DMS153 (cell line): ENCODE results near the gene WIPF2.
A peak's percentile ranks its signal among the peaks of the same experiment; 100 is the strongest.
"Not testable (repeated sequence)": the region's sequence is repeated elsewhere in the genome, so short reads cannot be mapped to it uniquely, and the experiment has no call there.

ENCODE experiments used
- DNase-seq: peaks from one replicate; lab custom pipeline; 2025; lab: John Stamatoyannopoulos, UW

WIPF2 gene

DNA sequence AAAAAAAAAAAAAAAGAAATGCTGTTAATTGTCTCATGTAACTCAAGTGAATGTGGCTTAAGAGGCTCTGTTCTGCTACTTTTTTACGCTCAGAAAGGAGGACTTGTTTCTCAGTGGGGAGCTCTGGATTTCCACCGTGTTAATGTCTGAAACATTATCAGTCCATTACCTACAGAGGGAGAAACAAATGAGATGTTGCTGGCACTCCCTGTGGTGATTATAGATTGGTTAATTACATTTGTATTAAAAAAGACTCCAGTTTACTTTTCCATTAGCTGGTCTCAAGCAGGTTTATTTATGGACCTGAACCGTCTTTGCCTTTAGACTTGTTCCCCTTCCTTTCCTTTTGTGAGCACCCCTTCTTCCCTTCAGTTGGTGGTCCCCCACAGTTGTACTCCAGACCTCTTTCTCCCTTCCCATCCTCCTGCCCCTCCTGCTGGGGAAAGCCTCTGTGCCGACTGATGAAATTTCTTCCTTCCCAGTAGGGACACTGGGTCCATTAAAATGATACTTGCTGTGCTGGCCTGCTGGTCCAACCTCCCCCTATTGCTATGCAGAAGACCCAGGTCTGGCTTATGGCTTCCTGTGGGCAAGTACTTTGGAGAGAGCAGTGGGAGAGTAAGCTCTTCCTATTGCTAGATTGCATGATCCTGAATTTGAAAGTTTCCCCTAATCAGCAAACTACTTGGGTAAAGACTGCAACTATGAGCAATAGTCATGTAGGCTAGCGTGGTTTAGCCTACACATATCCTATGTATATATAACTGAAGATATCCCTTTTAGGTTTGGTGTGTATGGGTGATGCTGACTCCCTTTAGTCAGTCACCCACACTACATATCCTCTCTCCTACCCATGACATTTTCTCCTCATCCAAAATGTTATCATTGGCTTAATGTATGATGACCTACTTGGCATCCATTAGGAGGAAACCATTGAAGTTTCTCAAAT is 76.7 kb downstream of the WIPF2 start:
- DNase-seq, result no peak

DNA sequence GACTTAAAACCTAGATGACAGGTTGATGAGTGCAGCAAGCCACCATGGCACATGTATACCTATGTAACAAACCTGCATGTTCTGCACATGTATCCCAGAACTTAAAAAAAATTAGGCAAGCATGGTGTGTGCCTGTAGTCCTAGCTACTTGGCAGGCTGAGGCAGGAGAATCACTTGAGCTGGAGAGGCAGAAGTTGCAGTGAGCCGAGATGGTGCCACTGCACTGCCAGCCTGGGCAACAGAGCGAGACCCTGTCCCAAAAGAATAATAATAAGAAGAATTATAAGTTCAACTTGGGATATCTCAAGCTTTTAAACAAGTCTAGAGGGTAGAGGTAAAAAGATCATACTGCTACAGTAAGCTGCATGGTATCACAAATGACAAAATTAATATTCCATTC is 78.4 kb downstream of the WIPF2 start:
- DNase-seq, result no peak

DNA sequence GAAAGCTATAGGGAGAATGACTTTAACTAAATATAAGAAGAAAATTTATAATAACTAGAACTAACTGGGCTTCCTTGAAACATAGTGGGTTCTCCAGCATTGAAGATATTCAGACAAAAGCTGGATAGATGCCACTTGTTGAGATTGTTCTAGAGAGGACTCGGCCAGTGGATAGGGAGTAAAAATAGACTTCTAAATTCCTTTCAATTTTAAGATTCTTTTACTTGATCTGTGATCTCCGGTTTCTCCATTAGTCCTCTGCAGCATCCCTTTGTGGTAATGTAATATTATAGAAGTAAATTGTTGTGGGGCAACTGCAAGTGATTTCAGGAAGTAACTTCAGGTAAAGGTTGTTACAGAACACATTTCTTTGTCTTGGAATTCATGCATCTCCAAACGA is 79.6 kb downstream of the WIPF2 start:
- DNase-seq, result no peak

DNA sequence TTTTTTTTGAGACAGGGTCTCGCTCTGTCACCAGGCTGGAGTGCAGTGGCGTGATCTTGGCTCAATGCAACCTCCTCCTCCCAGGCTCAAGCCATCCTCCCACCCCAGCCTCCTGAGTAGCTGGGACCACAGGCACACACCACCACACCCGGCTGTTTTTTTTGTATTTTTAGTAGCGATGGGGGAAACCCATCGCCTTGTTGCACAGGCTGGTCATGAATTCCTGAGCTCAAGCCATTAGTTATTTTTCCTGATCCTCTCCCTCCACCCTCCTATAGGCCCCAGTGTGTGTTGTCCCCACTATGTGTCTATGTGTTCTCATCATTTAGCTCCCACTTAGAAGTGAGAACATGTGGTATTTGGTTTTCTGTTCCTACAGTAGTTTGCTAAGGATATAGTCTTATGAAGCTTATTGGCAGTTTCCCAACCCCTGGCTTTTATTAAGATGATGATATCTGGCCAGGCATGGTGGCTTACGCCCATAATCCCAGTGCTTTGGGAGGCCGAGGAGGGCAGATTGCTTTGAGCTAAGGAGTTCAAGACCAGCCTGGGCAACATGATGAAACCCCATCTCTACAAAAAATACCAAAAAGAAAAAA is 80.2 kb downstream of the WIPF2 start:
- DNase-seq, result not testable (repeated sequence)

DNA sequence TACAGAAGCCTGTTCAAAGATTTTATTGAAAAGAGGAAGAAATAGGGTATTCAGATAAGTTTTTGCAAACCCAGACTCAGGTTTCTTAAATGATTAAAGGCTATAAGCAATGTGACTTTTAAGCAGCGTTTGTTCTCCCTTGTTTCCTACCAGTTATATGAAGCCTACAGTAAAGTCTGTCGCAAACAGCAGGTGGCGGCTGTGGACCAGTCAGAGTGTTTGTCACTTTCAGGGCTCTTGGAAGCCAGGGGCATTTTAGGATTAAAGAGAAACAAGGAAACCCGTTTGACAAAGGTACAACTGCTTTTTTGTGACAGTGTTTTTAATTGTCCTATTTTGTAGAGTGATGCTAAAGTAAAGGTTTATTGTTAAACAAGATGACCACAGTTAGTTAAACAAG is 82.2 kb downstream of the WIPF2 start:
- DNase-seq, result no peak

DNA sequence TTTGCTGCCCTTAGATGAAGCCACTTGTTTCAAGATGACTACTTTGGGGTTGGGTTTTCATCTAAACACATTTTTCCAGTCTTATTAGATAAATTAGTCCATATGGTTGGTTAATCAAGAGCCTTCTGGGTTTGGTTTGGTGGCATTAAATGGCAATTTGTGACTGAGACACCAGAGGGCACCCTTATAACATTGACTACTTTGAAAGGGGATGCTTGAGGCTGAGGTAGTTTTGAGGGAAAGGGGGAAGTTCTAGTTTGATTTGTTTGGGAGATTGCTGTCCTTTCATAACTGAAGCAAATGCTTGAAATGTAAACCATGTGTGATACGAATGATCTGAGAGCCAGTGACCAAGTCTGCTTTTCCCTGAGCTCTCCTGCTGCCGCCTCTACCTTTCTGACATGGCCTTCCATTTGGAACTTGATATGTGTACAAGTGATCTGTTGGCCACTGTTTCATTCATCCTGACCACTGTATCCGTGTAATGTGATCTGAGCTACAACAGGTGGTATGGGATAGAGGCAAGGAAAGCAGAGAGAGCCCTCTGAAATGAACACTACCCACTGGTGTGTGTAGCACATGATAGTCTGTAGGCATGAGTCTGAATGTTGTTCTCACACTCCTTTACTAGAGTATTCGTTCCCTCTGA is 84.0 kb downstream of the WIPF2 start:
- peak; percentile 29 for DNase-seq

DNA sequence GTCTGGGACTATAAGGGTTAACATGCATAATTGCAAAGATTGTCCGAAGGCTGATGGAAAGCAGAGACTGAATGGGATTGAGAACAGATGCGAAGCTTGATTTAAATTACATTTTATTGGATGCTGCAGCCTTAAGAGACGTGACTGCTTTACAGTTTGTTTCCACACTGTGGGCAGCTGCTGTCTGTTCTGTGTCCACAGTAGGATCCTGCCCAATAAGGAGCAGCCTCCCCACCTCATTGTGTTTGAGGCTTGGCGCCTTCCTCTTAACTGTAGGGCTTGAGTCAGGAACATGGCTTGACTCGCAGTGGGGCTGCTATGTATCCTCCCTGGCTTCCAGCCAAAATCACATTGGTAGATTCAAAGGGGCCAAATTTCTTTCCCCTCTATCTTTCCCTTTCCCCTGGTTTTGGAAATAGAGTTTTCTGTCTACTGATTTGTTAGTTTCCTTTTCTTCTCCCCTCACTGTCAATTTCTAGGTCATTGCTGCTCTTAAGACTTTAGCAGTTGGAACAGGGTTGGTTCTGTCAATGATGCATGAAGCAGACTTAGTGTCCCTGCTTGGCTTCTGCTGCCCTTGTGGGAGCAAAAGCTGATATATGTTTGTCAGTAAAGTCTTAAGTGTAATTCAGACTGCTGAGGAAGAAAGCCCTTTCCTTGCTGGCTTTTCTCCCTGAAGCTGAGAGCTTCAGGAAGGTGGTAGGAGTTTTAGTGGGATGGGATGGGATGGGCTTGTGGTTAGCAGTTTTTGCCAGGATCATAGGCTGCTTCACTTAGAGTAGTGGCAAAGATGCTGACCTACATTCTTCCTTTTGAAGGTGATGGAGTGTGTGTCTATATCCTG is 84.8 kb downstream of the WIPF2 start:
- peak; percentile 67 for DNase-seq

DNA sequence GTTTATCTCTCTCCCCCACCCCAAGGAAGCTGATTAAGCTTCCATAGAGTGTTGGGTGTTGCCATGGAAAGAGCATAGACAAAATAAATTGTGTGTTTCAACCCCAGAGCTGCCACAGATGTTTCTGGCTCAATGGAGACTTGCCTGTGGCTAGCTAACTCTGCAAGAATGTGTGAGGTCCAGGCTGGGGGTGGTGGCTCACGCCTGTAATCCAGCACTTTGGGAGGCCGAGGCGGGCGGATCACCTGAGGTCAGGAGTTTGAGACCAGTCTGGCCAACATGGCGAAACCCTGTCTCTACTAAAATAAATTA is 85.4 kb downstream of the WIPF2 start:
- DNase-seq, result not testable (repeated sequence)

DNA sequence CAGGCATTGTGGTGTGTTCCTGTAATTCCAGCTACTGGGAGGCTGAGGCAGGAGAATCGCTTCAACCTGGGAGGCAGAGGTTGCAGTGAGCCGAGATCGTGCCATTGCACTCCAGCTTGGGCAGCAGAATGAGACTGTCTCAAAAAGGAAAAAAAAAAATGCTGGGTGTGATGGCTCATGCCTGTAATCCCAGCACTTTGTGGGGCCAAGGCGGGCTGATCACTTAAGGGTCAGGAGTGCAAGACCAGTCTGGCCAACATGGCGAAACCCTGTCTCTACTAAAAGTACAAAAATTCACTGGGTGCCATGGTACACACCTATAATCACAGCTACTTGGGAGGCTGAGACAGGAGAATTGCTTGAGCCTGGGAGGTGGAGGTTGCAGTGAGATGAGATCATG is 85.8 kb downstream of the WIPF2 start:
- DNase-seq, result not testable (repeated sequence)

DNA sequence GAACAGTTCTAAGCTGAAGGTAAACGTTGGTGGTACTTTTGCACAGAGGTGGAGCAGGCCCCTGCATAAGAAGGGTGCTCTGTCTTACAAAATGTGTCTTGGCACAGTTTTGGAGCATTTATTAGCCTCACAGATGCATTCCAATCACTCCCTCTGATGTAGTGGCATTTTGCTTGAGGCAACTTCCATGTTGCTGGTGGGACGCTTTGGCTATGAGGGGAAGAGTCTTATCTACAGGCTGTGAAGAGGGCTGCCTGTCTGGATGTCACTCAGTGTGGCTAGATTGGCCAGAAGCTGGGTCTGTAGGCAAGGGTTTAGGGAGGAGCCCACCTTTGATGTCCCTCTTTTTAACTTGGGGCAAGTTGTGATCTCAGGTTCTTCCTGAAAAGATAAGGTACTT is 87.3 kb downstream of the WIPF2 start:
- DNase-seq, result no peak

DNA sequence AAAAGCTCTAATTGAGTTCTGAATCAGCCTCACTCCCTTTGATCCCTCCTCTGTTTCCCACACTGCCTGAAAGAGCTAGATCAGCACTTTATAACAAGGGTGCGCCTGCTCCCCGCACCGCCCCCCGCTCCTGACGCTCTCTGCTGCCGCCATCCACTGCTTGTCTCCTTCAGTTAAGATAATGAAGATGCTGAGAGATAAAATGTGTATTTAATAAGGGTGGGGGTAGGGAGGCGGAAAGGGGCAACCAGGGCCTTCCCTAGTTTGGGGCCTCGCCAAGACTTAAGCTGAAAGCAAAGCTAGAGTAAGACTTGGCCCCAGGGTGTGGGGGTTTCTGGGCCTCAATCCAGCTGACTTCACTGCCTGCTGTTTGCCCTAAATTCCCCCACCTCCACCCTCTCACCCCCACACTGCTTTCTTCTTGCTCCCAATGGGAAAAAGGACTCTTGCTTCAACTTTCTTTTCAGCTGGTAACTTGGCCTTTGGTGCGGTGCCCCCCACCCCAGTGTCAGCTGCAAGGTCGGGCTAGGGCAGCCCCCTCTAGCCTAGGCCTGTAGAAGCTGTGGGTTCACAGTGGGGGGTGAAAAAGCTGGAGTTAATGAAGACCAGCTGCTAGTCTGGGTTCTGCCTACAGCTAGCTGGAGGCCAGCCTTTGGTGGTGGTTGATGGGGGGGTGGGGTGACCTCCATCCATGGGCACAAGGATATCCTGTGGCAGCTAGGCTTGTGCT is 88.1 kb downstream of the WIPF2 start:
- no peak for DNase-seq

DNA sequence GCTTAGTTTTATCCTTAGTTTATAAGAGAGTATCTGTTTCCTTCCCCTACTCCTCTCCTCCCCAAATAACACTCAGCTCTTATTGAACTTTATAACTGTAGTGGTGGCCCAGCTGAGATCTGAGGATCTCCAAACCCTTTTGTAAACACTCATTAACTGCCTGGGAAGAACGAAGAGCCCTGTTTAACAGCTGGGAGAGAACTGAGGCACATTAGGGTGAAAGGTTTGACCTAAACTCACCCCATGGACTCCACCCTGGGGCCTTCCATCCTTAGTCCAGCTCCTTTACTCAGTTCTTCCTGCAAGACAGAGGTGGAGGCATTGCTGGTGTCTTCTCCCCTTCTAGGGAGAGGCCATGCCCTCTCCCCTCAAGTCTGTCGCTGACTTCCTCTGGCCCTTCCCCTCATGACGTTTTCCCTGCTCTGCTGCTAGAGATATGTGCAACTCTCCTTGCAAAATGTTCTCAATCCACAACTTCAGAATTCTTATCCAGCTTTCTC is 88.7 kb downstream of the WIPF2 start:
- DNase-seq, result no peak

DNA sequence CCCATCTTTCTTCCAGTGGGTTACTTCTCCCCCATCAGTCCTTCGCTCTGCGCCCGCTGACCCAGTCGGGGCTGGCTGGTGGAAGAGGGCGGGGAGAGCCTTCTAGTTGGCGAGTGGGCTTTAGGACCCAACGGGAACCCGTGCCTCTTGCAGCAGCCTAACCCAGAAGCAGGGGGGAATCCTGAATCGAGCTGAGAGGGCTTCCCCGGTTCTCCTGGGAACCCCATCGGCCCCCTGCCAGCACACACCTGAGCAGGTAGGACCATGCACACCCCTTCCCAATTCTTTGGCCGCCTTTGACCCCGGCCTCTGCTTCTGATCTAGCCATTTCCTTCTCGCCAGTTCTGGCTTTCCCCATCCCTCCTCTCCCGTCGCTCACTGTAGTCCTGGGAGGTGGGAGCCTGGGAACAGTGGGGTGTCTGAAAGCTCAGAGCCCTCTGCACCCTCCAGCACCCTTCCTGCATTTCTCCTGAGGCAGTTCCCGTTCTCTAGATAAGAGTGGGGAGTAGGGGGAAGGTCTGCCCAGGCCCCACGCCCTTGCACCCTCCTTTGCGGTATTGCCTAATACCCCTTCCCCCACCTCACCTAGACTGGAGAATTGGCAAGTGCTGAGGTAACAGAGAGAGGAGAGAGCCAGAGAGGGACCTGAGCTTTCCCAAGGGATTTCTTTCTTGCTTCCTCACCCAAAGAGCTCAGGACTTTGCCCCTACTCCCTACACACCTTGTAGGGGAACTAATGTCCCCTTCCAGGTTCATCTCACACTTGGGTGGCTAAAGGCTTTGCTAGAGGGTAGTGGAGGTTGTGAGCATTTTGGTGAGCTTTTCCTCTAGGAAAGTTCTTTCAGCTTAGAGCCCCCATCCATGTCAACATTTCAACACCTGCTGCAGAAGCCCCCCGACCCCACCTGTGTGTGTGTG is 90.2 kb downstream of the WIPF2 start, which contains the start of gene RARA:
RARA (plus strand) TSS at position 150 of the 918 bp plus-strand sequence. CDS start 22,039 bp downstream, outside the sequence.
- DNase-seq, result peak; percentile 30

DNA sequence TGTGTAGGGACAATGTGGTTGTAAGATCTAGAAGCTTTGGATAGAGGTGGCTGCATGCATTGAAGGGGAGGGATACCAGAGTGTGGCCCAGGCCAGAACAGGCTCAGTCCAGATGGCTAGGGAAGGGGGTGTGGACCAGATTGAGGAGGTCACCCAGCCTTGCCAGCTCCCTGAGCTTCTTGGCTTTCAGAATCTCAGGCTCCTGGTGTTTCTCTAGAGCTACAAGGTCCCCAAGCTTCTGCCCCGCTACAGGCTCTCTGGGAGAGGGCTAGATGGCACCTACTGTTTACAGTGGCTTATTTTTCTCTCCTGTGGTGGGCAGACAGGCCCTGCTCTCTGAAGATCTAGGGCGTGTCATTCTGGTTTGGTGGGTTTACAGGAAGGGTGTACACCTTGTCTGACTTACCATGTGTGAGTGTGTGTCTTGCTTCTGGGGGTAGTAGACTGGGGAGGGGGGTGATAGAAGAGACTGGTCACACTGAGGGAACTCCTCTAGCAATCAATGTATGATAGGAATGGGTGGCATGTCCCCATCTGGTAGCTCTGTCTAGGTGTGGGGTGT is 90.9 kb downstream of the WIPF2 start:
- DNase-seq, result no peak

DNA sequence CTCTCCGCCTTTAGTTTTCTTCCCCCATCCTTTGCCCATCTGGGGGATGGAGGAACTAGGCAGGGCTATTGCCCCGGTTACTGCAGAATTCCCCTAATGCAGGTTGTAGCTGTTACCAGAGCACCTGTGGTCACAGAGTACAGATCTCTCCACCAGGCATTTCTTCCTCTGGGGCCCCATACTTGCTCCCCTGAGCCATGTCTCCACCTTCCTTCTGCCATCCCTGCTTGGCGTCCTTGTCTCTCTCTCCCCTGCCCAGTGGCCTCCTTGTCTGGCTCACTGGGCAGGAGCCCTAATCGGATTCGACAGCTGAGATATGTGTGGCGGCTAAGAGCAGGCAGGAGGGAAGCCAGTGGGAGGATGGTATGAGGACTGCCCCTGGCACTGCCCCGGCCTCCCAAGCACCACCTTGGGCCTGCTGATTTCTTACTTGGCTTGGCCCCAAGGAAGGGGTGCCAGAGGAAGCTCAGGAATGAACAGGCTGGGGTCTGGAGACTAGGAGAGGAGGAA is 91.8 kb downstream of the WIPF2 start:
- no peak for DNase-seq

DNA sequence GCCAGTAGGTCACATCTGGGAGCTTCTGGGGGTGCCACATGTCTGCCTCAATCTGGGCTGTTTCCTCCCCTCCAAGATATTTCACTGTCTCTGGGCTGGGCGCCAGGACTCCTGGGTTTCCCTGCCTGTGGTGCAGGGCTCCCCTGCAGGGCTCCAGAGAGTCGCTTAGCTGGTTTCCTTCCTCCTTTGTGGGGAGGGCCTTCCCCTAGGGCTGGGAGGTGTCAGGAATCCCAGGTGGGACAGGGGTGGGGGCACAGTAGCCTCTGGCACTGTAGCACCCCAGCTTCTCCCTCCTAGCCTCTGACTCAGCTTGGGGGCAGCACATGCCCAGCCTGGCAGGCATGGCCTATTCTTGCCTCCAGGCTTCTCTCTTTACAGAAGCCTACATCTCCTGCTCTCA is 92.5 kb downstream of the WIPF2 start:
- DNase-seq, result no peak

DNA sequence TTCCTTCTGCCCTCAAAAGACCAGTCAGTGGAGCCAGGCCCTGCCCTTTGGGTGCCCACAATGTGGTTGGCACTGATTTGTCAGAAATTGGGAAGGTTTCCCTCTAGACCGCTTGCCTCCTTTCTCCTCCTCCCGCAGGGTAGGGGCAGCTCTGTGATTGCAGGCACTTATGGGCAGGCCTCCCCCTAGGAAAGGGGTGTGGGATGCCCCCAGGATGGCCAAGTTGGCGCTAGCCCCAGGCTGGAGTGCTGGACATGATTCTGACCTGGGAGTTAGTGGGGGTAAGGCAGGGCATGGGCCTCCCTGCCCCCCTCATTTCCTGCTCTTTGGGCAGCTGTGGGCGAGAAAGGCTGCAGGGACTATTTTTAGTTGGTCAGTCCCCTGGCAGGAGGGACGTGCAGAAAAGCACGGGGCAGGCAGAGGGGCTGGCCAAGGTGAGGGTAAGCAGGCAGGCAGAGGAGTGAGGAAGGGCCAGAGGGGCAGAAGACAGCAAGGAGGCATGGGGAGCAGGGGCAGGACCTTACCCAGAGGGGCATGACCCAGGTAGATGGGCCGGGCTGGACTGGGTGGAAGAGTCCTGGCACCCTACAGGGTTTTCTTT is 93.1 kb downstream of the WIPF2 start:
- DNase-seq, result no peak

DNA sequence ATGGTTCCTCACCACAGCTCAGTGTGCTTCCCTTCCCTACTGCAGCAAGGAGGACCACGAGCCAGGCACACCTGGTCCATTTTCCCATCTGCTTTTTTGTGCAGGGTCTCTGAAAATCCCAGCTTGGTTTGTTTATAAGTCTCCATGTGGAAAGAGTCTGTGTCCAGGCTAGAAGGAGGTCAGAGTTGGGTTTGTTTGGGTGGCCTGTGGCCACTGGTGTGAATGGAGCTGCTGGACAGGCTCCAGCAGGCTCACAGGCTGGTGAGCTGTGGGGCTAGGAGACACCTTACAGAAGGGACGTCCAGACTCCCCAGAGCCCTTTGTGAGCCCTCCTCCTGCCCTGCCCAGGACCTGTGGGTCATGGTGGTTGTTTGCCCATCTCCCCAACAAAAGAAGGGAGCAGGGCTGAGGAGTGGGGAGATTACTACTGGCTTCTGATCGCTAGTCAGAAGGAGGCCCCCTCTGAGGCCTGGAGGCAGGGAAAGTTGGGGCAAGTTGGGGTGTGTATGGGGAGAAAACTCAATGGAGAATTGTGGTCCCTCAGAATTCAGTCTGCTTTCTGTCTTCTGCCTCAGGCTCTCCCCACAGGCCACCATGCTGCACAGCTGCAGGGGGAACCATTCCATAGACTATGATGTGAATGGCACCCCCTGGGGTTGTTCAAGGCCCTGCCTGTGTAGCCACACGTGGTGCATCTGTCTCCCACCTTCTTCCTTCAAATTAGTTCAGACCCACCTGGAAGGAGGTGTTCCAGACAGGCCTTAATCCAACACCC is 94.0 kb downstream of the WIPF2 start:
- no peak for DNase-seq
